Limb (tissue), 2 donors: ENCODE measurements around the gene CHCHD3.

Experiments used
- DNase-seq, 2 donors: peaks; one replicate each; pipeline ENCODE4 v3.0.0-alpha.2; 2016; ENCODE audit errors: extremely low spot score in 2 of 2

The CHCHD3 gene

GRCh38 chr7:132777414-132777813, 304.5 kb downstream of the CHCHD3 start:
- DNase-seq: no peak

GRCh38 chr7:132776048-132776620, 305.8 kb downstream of the CHCHD3 start:
- no peak for DNase-seq

- DNase-seq: no peak
Measured at GRCh38 chr7:132773527-132773956, 308.3 kb downstream of the CHCHD3 start.

- DNase-seq: no peak
Measured at GRCh38 chr7:132771301-132771730, 310.6 kb downstream of the CHCHD3 start.

GRCh38 chr7:132770055-132770454, 311.8 kb downstream of the CHCHD3 start:
- no peak for DNase-seq

GRCh38 chr7:132769280-132769679, 312.6 kb downstream of the CHCHD3 start:
- DNase-seq: no peak

GRCh38 chr7:132768099-132768498, 313.8 kb downstream of the CHCHD3 start:
- DNase-seq: no peak

- DNase-seq: no peak
Measured at GRCh38 chr7:132767378-132767777, 314.5 kb downstream of the CHCHD3 start.

GRCh38 chr7:132766660-132767059, 315.2 kb downstream of the CHCHD3 start:
- no peak for DNase-seq

GRCh38 chr7:132765861-132766260, 316.0 kb downstream of the CHCHD3 start:
- no peak for DNase-seq

GRCh38 chr7:132764762-132765161, 317.1 kb downstream of the CHCHD3 start:
- DNase-seq: no peak

GRCh38 chr7:132760866-132761265, 321.0 kb downstream of the CHCHD3 start:
- no peak for DNase-seq

GRCh38 chr7:132760244-132760623, 321.7 kb downstream of the CHCHD3 start:
- no peak for DNase-seq

- no peak for DNase-seq
Measured at GRCh38 chr7:132759482-132760243, 322.2 kb downstream of the CHCHD3 start.

GRCh38 chr7:132758986-132759385, 322.9 kb downstream of the CHCHD3 start:
- DNase-seq: no peak

GRCh38 chr7:132757783-132758182, 324.1 kb downstream of the CHCHD3 start:
- DNase-seq: no peak

GRCh38 chr7:132756484-132756990, 325.4 kb downstream of the CHCHD3 start:
- no peak for DNase-seq

GRCh38 chr7:132755538-132756483, 326.1 kb downstream of the CHCHD3 start:
- no peak for DNase-seq

GRCh38 chr7:132752431-132752830, 329.5 kb downstream of the CHCHD3 start:
- DNase-seq: no peak

- no peak for DNase-seq
Measured at GRCh38 chr7:132751244-132751647, 330.6 kb downstream of the CHCHD3 start.

GRCh38 chr7:132750530-132751217, 331.2 kb downstream of the CHCHD3 start:
- DNase-seq: no peak
